Astrocyte of the spinal cord (primary cell): ENCODE data around the gene SPINT3.

Source experiments
- DNase-seq: peaks from one replicate; pipeline ENCODE4 v3.0.0; 2011; ENCODE audit warnings: low read depth, low spot score
- H3K4me3 ChIP-seq: 2 replicates; pipeline ENCODE4 v1.5.1; 2011; ENCODE audit warnings: low read depth, mild to moderate bottlenecking, low read length, moderate library complexity
- CTCF ChIP-seq: IDR thresholded peaks from 2 replicates; pipeline ENCODE4 v1.5.1; 2012; ENCODE audit warnings: low read depth, mild to moderate bottlenecking, low read length, inconsistent platforms
- in situ Hi-C: cut with HindIII; loops from 2 replicates; pipeline ENCODE4 v1.10.0; 2017; ENCODE audit warnings: low sequenced_read_pairs

SPINT3 gene

GRCh38 chr20:45470937-45471336 lies 44.5 kb downstream of the SPINT3 start:
- DNase-seq, result no peak
- TF ChIP-seq CTCF, result no peak
- H3K4me3 ChIP-seq, result no peak overlapping the region
- in situ Hi-C loops, result no loop called here

- in situ Hi-C loops, result no loop called here
Observed at GRCh38 chr20:45470262-45470931, 45.0 kb downstream of the SPINT3 start.

GRCh38 chr20:45469336-45470261 lies 45.8 kb downstream of the SPINT3 start, which contains the start of gene WFDC2:
TSS of gene WFDC2 (plus strand) at chr20:45469753. CDS start at chr20:45469782, 29 bp downstream.
- in situ Hi-C loops, result no loop called here
- peak within 1 kb of the TSS; percentile 23 for H3K4me3 ChIP-seq
- no peak for TF ChIP-seq CTCF
- DNase-seq, result no peak

More at GRCh38 chr20:45470262-45470931, 45.0 kb downstream of the SPINT3 start:
- no peak for DNase-seq
- TF ChIP-seq CTCF, result no peak
- peak overlapping the region; percentile 23 for H3K4me3 ChIP-seq

- H3K4me3 ChIP-seq, result no peak overlapping the region
- in situ Hi-C loops, result no loop called here
- no peak for DNase-seq
- TF ChIP-seq CTCF, result no peak
Observed at GRCh38 chr20:45467861-45468260, 47.6 kb downstream of the SPINT3 start.

GRCh38 chr20:45467172-45467571 lies 48.2 kb downstream of the SPINT3 start:
- in situ Hi-C loops, result no loop called here
- H3K4me3 ChIP-seq, result no peak overlapping the region
- no peak for DNase-seq
- TF ChIP-seq CTCF, result no peak

GRCh38 chr20:45465491-45466266 lies 49.7 kb downstream of the SPINT3 start:
- in situ Hi-C loops, result no loop called here
- no peak for DNase-seq
- no peak overlapping the region for H3K4me3 ChIP-seq
- no peak for TF ChIP-seq CTCF
